Activated T-cell treated with anti-CD3 and anti-CD28 coated beads, Interleukin-2, amount 50 U/mL, for 4 hours (primary cell): ENCODE measurements around the gene DTD1. TPM values are rescaled to one million over a fixed set of nuclear protein-coding genes. Genes with fewer than 3 reads are reported as not detected.

Experiments used
- ATAC-seq, 2 donors: fragments of 200-7000 bp; cut with Tn5 transposase; one replicate each; pipeline ENCODE4 v1.10.0; 2021
- DNase-seq: peaks from one replicate; pipeline ENCODE4 v3.0.0-alpha.2; 2020
- H3K27me3 Mint-ChIP-seq: one replicate; pipeline ENCODE4 v1.8.0; 2021; ENCODE audit warnings: low read depth, mixed read lengths
- H3K36me3 Mint-ChIP-seq: one replicate; pipeline ENCODE4 v1.8.0; 2022; ENCODE audit warnings: mixed read lengths; ENCODE audit not compliant: insufficient read depth
- H3K4me1 Mint-ChIP-seq: one replicate; pipeline ENCODE4 v1.8.0; 2021; ENCODE audit warnings: low read depth, mixed read lengths
- H3K4me3 Mint-ChIP-seq: one replicate; pipeline ENCODE4 v1.8.0; 2021; ENCODE audit warnings: mild to moderate bottlenecking, moderate library complexity, mixed read lengths
- H3K9me3 Mint-ChIP-seq: one replicate; pipeline ENCODE4 v1.8.0; 2021; ENCODE audit warnings: mixed read lengths
- total RNA-seq, 3 donors: library from RNA; stranded (reverse); gene quantifications; one replicate each; pipeline ENCODE4 v1.2.1, GENCODE V29; 2021

DTD1 gene
- total RNA-seq, 3 donors from 2014 or later: 42.9 to 50.7 (median 47.4) TPM

- no peaks in the 10 kb centered on the region for H3K9me3 Mint-ChIP-seq
- no peaks in the 10 kb centered on the region for H3K4me1 Mint-ChIP-seq
- peaks cover 12% of the 10 kb centered on the region for H3K36me3 Mint-ChIP-seq
- H3K27me3 Mint-ChIP-seq: no peaks in the 10 kb centered on the region
- no peak for DNase-seq
- no peak overlapping the region for H3K4me3 Mint-ChIP-seq
- ATAC-seq: no peak
Observed at GRCh38 chr20:18662279-18663040, 74.6 kb downstream of the DTD1 start.

- Mint-ChIP-seq H3K27me3 (no peaks in the 10 kb centered on the region), H3K4me1 (no peaks in the 10 kb centered on the region), H3K9me3 (no peaks in the 10 kb centered on the region), H3K4me3 (no peak overlapping the region), H3K36me3 (peaks cover 9% of the 10 kb centered on the region)
- no peak for DNase-seq
- ATAC-seq: no peak
Observed at GRCh38 chr20:18663932-18664331, 76.1 kb downstream of the DTD1 start.

- Mint-ChIP-seq H3K4me1 (no peaks in the 10 kb centered on the region), H3K4me3 (no peak overlapping the region), H3K9me3 (no peaks in the 10 kb centered on the region), H3K36me3 (peaks cover 7% of the 10 kb centered on the region), H3K27me3 (no peaks in the 10 kb centered on the region)
- ATAC-seq: no peak
- DNase-seq: no peak
Observed at GRCh38 chr20:18665135-18665534, 77.3 kb downstream of the DTD1 start.

GRCh38 chr20:18666803-18667415 is 79.1 kb downstream of the DTD1 start:
- no peak for ATAC-seq
- Mint-ChIP-seq H3K36me3 (peaks cover 10% of the 10 kb centered on the region), H3K4me1 (no peaks in the 10 kb centered on the region), H3K4me3 (no peak overlapping the region), H3K27me3 (no peaks in the 10 kb centered on the region), H3K9me3 (no peaks in the 10 kb centered on the region)
- DNase-seq: no peak

- ATAC-seq (no peak), DNase-seq (no peak)
- no peak overlapping the region for H3K4me3 Mint-ChIP-seq
- H3K4me1 Mint-ChIP-seq: no peaks in the 10 kb centered on the region
- peaks cover 8% of the 10 kb centered on the region for H3K36me3 Mint-ChIP-seq
- H3K9me3 Mint-ChIP-seq: no peaks in the 10 kb centered on the region
- no peaks in the 10 kb centered on the region for H3K27me3 Mint-ChIP-seq
Observed at GRCh38 chr20:18669241-18670019, 81.6 kb downstream of the DTD1 start.

- ATAC-seq (no peak), DNase-seq (no peak)
- H3K4me3 Mint-ChIP-seq: no peak overlapping the region
- peaks cover 7% of the 10 kb centered on the region for H3K36me3 Mint-ChIP-seq
- H3K9me3 Mint-ChIP-seq: no peaks in the 10 kb centered on the region
- no peaks in the 10 kb centered on the region for H3K4me1 Mint-ChIP-seq
- H3K27me3 Mint-ChIP-seq: no peaks in the 10 kb centered on the region
Observed at GRCh38 chr20:18671203-18671710, 83.4 kb downstream of the DTD1 start.

GRCh38 chr20:18672834-18673233 is 85.0 kb downstream of the DTD1 start:
- DNase-seq (no peak), ATAC-seq (no peak)
- no peak overlapping the region for H3K4me3 Mint-ChIP-seq
- H3K27me3 Mint-ChIP-seq: no peaks in the 10 kb centered on the region
- no peaks in the 10 kb centered on the region for H3K4me1 Mint-ChIP-seq
- no peaks in the 10 kb centered on the region for H3K9me3 Mint-ChIP-seq
- peaks cover 13% of the 10 kb centered on the region for H3K36me3 Mint-ChIP-seq

- ATAC-seq (no peak), DNase-seq (no peak)
- Mint-ChIP-seq H3K4me3 (no peak overlapping the region), H3K36me3 (peaks cover 12% of the 10 kb centered on the region), H3K27me3 (no peaks in the 10 kb centered on the region), H3K4me1 (peaks cover 9% of the 10 kb centered on the region), H3K9me3 (no peaks in the 10 kb centered on the region)
Observed at GRCh38 chr20:18676396-18676795, 88.5 kb downstream of the DTD1 start.

GRCh38 chr20:18677126-18677525 is 89.3 kb downstream of the DTD1 start:
- no peaks in the 10 kb centered on the region for H3K27me3 Mint-ChIP-seq
- no peak for ATAC-seq
- no peak overlapping the region for H3K4me3 Mint-ChIP-seq

GRCh38 chr20:18678549-18679419 is 90.9 kb downstream of the DTD1 start:
- Mint-ChIP-seq H3K4me1 (peaks cover 9% of the 10 kb centered on the region), H3K27me3 (no peaks in the 10 kb centered on the region), H3K4me3 (no peak overlapping the region), H3K9me3 (no peaks in the 10 kb centered on the region), H3K36me3 (peaks cover 12% of the 10 kb centered on the region)
- no peak for DNase-seq
- no peak for ATAC-seq

More at GRCh38 chr20:18677126-18677525, 89.3 kb downstream of the DTD1 start:
- Mint-ChIP-seq H3K36me3 (peaks cover 12% of the 10 kb centered on the region), H3K9me3 (no peaks in the 10 kb centered on the region), H3K4me1 (peaks cover 9% of the 10 kb centered on the region)
- no peak for DNase-seq

GRCh38 chr20:18683839-18684238 is 96.0 kb downstream of the DTD1 start:
- Mint-ChIP-seq H3K27me3 (no peaks in the 10 kb centered on the region), H3K4me3 (no peak overlapping the region), H3K36me3 (peaks cover 13% of the 10 kb centered on the region), H3K9me3 (no peaks in the 10 kb centered on the region), H3K4me1 (peaks cover 7% of the 10 kb centered on the region)
- DNase-seq (no peak), ATAC-seq (no peak)

- Mint-ChIP-seq H3K9me3 (no peaks in the 10 kb centered on the region), H3K4me3 (no peak overlapping the region), H3K27me3 (no peaks in the 10 kb centered on the region)
Observed at GRCh38 chr20:18684775-18685174, 96.9 kb downstream of the DTD1 start.

GRCh38 chr20:18685406-18685805 is 97.6 kb downstream of the DTD1 start:
- Mint-ChIP-seq H3K36me3 (peaks cover 13% of the 10 kb centered on the region), H3K4me3 (no peak overlapping the region), H3K9me3 (no peaks in the 10 kb centered on the region), H3K27me3 (no peaks in the 10 kb centered on the region), H3K4me1 (peaks cover 3% of the 10 kb centered on the region)
- DNase-seq (no peak), ATAC-seq (no peak)

More at GRCh38 chr20:18684775-18685174, 96.9 kb downstream of the DTD1 start:
- DNase-seq (no peak), ATAC-seq (no peak)
- Mint-ChIP-seq H3K4me1 (peaks cover 3% of the 10 kb centered on the region), H3K36me3 (peaks cover 13% of the 10 kb centered on the region)

GRCh38 chr20:18686696-18687095 is 98.8 kb downstream of the DTD1 start:
- Mint-ChIP-seq H3K4me1 (peaks cover 4% of the 10 kb centered on the region), H3K36me3 (peaks cover 12% of the 10 kb centered on the region), H3K4me3 (no peak overlapping the region), H3K27me3 (no peaks in the 10 kb centered on the region), H3K9me3 (no peaks in the 10 kb centered on the region)
- no peak for DNase-seq
- no peak for ATAC-seq
